GM19372 (cell line): ENCODE measurements around the gene EPHX1.

Source experiments
- ATAC-seq: cut with Tn5 transposase; IDR thresholded peaks from one replicate; pipeline ENCODE4 v1.9.1; 2021; ENCODE audit warnings: mild to moderate bottlenecking, low read depth, moderate library complexity; ENCODE audit not compliant: unreplicated experiment

Gene EPHX1

GRCh38 chr1:225859151-225859550 lies 49.2 kb downstream of the EPHX1 start:
- ATAC-seq: no peak

- no peak for ATAC-seq
These were observed 50.2 kb downstream of the EPHX1 start for GRCh38 chr1:225860107-225860506.

GRCh38 chr1:225860876-225861441 lies 51.0 kb downstream of the EPHX1 start:
- ATAC-seq: no peak

GRCh38 chr1:225861834-225862580 lies 52.1 kb downstream of the EPHX1 start:
- ATAC-seq: no peak

GRCh38 chr1:225862581-225862950 lies 52.6 kb downstream of the EPHX1 start:
- ATAC-seq: no peak

GRCh38 chr1:225863167-225863566 lies 53.2 kb downstream of the EPHX1 start:
- no peak for ATAC-seq

- no peak for ATAC-seq
These were observed 55.6 kb downstream of the EPHX1 start for GRCh38 chr1:225865514-225865913.

GRCh38 chr1:225866061-225866837 lies 56.3 kb downstream of the EPHX1 start:
- no peak for ATAC-seq

- ATAC-seq: no peak
These were observed 57.1 kb downstream of the EPHX1 start for GRCh38 chr1:225866981-225867380.

GRCh38 chr1:225868631-225869330 lies 58.9 kb downstream of the EPHX1 start:
- ATAC-seq: no peak

- ATAC-seq: no peak
These were observed 61.0 kb downstream of the EPHX1 start for GRCh38 chr1:225870911-225871310.

GRCh38 chr1:225871359-225872074 lies 61.6 kb downstream of the EPHX1 start:
- no peak for ATAC-seq

- ATAC-seq: no peak
These were observed 62.1 kb downstream of the EPHX1 start for GRCh38 chr1:225872075-225872430.

GRCh38 chr1:225873281-225873850 lies 63.4 kb downstream of the EPHX1 start:
- ATAC-seq: no peak

- no peak for ATAC-seq
These were observed 64.5 kb downstream of the EPHX1 start for GRCh38 chr1:225874431-225874830.

- ATAC-seq: no peak
These were observed 65.3 kb downstream of the EPHX1 start for GRCh38 chr1:225875044-225875815.

GRCh38 chr1:225876900-225877510 lies 67.1 kb downstream of the EPHX1 start:
- no peak for ATAC-seq

- ATAC-seq: no peak
These were observed 67.7 kb downstream of the EPHX1 start for GRCh38 chr1:225877580-225877979.

GRCh38 chr1:225878282-225878681 lies 68.4 kb downstream of the EPHX1 start:
- no peak for ATAC-seq
